Measurements from ENCODE around the gene TRIP6. TPM values are rescaled to one million over a fixed set of nuclear protein-coding genes. Genes with fewer than 3 reads are reported as not detected.

Gene TRIP6
- total RNA-seq, 1 experiment from 2014 or later, result 140 TPM

DNA sequence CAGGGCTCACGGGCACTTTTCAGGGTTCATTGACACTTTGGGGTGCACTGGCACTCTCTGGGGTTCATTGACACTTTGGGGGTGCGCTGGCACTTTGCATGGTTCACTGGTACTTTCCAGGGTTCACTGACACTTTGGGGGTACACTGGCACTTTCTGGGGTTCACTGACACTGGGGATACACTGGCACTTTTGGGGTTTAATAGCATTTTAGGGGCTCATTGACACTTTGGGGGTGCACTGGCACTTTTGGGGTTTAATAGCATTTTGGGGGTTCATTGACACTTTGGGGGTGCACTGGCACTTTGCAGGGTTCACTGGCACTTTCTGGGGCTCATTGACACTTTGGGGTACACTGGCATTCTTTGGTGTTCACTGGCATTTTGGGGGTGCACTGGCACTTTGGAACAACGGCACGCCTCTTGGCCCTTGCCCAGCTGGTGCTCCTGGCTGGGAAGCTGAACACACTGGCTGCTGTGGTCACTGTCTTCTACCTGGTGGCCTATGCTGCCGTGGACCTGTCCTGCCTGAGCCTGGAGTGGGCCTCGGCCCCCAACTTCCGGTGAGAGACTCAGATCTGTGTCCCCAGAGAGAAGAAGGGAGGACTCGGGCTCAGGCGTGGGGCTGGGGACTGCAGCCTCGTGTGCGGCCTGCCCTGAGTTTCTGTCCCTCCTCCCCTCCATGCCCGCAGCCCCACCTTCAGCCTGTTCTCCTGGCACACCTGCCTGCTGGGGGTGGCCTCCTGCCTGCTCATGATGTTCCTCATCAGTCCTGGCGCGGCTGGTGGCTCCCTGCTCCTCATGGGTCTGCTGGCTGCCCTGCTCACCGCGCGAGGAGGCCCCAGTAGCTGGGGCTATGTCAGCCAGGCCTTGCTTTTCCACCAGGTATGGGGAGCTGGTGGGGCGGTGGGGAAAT lies 6.2 kb upstream of the TRIP6 start (continued):
- TF ChIP-seq ZNF425 (CRISPR knock-in tag; conservative IDR thresholded peaks at IDR 0.05) (no peak), E2F5 (CRISPR knock-in tag; IDR thresholded peaks at IDR 0.05) (no peak), IRF2 (CRISPR knock-in tag; IDR thresholded peaks at IDR 0.05; ENCODE audit: borderline replicate concordance, low read depth) (no peak)

DNA sequence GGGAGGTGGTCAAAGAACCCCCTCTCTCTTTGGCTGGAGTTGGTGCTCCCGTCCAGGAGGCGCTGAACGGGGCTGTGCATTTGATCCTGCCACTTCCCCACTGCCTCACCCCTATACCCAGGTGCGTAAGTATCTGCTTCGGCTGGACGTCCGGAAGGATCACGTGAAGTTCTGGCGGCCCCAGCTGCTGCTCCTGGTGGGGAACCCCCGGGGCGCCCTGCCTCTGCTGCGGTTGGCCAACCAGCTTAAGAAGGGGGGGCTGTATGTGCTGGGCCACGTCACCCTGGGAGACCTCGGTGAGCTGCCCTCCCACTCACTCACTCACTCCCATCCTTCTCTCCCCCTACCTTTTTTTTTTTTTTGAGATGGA lies 5.6 kb upstream of the TRIP6 start:
- Mint-ChIP-seq H3K4me1 (peaks cover under 1% of the 10 kb centered on the region; the same call in 1 of the 2 replicates), H3K27ac (no peak overlapping the region), H3K4me3 (no peak overlapping the region), H3K9me3 (no peaks in the 10 kb centered on the region), H3K36me3 (peaks cover 20% of the 10 kb centered on the region; the same call in 1 of the 2 replicates), H3K27me3 (ENCODE audit: low read depth) (no peaks in the 10 kb centered on the region)
- no peak for TF ChIP-seq ZBTB21 (CRISPR knock-in tag; IDR thresholded peaks at IDR 0.05; ENCODE audit: borderline replicate concordance)
- TF ChIP-seq USF2 (CRISPR knock-in tag; IDR thresholded peaks at IDR 0.05), result no peak
- no peak for TF ChIP-seq TEAD1 (CRISPR knock-in tag; IDR thresholded peaks at IDR 0.05)
- no peak for TF ChIP-seq JAZF1 (CRISPR knock-in tag; IDR thresholded peaks at IDR 0.05)
- TF ChIP-seq, protein P1, sequence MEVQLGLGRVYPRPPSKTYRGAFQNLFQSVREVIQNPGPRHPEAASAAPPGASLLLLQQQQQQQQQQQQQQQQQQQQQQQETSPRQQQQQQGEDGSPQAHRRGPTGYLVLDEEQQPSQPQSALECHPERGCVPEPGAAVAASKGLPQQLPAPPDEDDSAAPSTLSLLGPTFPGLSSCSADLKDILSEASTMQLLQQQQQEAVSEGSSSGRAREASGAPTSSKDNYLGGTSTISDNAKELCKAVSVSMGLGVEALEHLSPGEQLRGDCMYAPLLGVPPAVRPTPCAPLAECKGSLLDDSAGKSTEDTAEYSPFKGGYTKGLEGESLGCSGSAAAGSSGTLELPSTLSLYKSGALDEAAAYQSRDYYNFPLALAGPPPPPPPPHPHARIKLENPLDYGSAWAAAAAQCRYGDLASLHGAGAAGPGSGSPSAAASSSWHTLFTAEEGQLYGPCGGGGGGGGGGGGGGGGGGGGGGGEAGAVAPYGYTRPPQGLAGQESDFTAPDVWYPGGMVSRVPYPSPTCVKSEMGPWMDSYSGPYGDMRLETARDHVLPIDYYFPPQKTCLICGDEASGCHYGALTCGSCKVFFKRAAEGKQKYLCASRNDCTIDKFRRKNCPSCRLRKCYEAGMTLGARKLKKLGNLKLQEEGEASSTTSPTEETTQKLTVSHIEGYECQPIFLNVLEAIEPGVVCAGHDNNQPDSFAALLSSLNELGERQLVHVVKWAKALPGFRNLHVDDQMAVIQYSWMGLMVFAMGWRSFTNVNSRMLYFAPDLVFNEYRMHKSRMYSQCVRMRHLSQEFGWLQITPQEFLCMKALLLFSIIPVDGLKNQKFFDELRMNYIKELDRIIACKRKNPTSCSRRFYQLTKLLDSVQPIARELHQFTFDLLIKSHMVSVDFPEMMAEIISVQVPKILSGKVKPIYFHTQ (CRISPR knock-in tag; IDR thresholded peaks at IDR 0.05), result no peak
- TF ChIP-seq, protein P2, sequence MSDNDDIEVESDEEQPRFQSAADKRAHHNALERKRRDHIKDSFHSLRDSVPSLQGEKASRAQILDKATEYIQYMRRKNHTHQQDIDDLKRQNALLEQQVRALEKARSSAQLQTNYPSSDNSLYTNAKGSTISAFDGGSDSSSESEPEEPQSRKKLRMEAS (CRISPR knock-in tag; IDR thresholded peaks at IDR 0.05), result no peak
- no peak for TF ChIP-seq TEAD4 (CRISPR knock-in tag; IDR thresholded peaks at IDR 0.05)
- TF ChIP-seq ATF1 (CRISPR knock-in tag; IDR thresholded peaks at IDR 0.05), result no peak
- no peak for TF ChIP-seq ZNF138 (CRISPR knock-in tag; conservative IDR thresholded peaks at IDR 0.05)
- POLR2A ChIA-PET, result interaction anchor here (0.8 kb wide), 1 partner anchor 14 kb away, joined by 3 read pairs; the partner anchor contains the start of gene SRRT
- no peak for DNase-seq (ENCODE audit: low spot score)
- ATAC-seq, result no peak
- CTCF ChIA-PET, result interaction anchor here (0.8 to 1.2 kb wide), 2 partner anchors 28 to 156 kb away, joined by 3 read pairs; partner anchors contain the start of genes POP7 and UFSP1

- CTCF ChIA-PET, result interaction anchor here (0.6 kb wide), 1 partner anchor 426 kb away, joined by 3 read pairs; no protein-coding TSS in a partner anchor
- H3K27me3 Mint-ChIP-seq (ENCODE audit: low read depth), result no peaks in the 10 kb centered on the region
- peaks cover 20% of the 10 kb centered on the region; the same call in 1 of the 2 replicates for H3K36me3 Mint-ChIP-seq
- DNase-seq (ENCODE audit: low spot score) (no peak), ATAC-seq (no peak)
- no peaks in the 10 kb centered on the region for H3K9me3 Mint-ChIP-seq
- no peak overlapping the region for H3K4me3 Mint-ChIP-seq
- H3K27ac Mint-ChIP-seq, result no peak overlapping the region
- POLR2A ChIA-PET, result no interaction called here
- peaks cover 8% of the 10 kb centered on the region for H3K4me1 Mint-ChIP-seq
- TF ChIP-seq CREB1 (CRISPR knock-in tag; IDR thresholded peaks at IDR 0.05) (no peak), GABPB1 (CRISPR knock-in tag; IDR thresholded peaks at IDR 0.05) (no peak), KAT7 (CRISPR knock-in tag; IDR thresholded peaks at IDR 0.05; ENCODE audit: borderline replicate concordance) (no peak), FOXK1 (CRISPR knock-in tag; IDR thresholded peaks at IDR 0.05) (no peak), ARID4B (CRISPR knock-in tag; IDR thresholded peaks at IDR 0.05; ENCODE audit: borderline replicate concordance) (no peak), E2F1 (CRISPR knock-in tag; IDR thresholded peaks at IDR 0.05) (no peak), NR3C1 (CRISPR knock-in tag; conservative IDR thresholded peaks at IDR 0.05; ENCODE audit: low read depth) (no peak)
Observed at GRCh38 chr7:100863406-100863950, 3.7 kb upstream of the TRIP6 start.
